Suprapubic skin (tissue), 4 donors: ENCODE results near the gene PTGER1. TPM values are rescaled to one million over a fixed set of nuclear protein-coding genes. Genes with fewer than 3 reads are reported as not detected.

Experiments
- DNase-seq, 2 donors: peaks; one replicate each; pipeline ENCODE4 v3.0.0-alpha.2; 2019; ENCODE audit warnings: low spot score in 2 of 2
- H3K27ac ChIP-seq: fragments of 200-600 bp; sonication (generic); one replicate; pipeline ENCODE4 v1.5.1; 2019
- H3K27me3 ChIP-seq: fragments of 200-600 bp; sonication (generic); one replicate; pipeline ENCODE4 v1.5.1; 2019
- H3K36me3 ChIP-seq: fragments of 200-600 bp; sonication (generic); one replicate; pipeline ENCODE4 v1.5.1; 2019
- H3K4me1 ChIP-seq: fragments of 200-600 bp; sonication (generic); one replicate; pipeline ENCODE4 v1.5.1; 2019
- H3K4me3 ChIP-seq: fragments of 200-600 bp; sonication (generic); one replicate; pipeline ENCODE4 v1.5.1; 2019; ENCODE audit warnings: mild to moderate bottlenecking
- H3K9me3 ChIP-seq: fragments of 200-600 bp; sonication (generic); one replicate; pipeline ENCODE4 v1.5.1; 2019
- CTCF ChIP-seq, 2 donors: fragments of 200-600 bp in 1 of 2; fragments of 450-650 bp in 1 of 2; sonication (generic) in 1 of 2; IDR thresholded peaks; one replicate each; pipeline ENCODE4 v1.5.1; 2016 to 2019; ENCODE audit warnings: antibody characterized with exemption in 2 of 2, mild to moderate bottlenecking in 1 of 2, moderate library complexity in 1 of 2
- EP300 ChIP-seq: sonication (generic); formaldehyde crosslinking; IDR thresholded peaks from one replicate; pipeline ENCODE4 v1.6.1; 2017; ENCODE audit warnings: antibody characterized with exemption
- POLR2A ChIP-seq, 2 donors: fragments of 450-650 bp; IDR thresholded peaks; one replicate each; pipeline ENCODE4 v1.6.1; 2017; ENCODE audit warnings: antibody characterized with exemption in 2 of 2, mild to moderate bottlenecking in 2 of 2, moderate library complexity in 2 of 2
- POLR2AphosphoS5 ChIP-seq, 3 donors: sonication (generic); formaldehyde crosslinking; IDR thresholded peaks; one replicate each; pipeline ENCODE4 v1.6.1; 2017; ENCODE audit warnings: antibody characterized with exemption in 3 of 3
- WGBS: methylation state at CpG from one replicate; pipeline ENCODE4 v1.1.5; 2018; 5-methylcytosine and 5-hydroxymethylcytosine counted together
- total RNA-seq, 4 donors: library from RNA; depleted of rRNA; stranded (reverse); fragments of >200 nt; gene quantifications; one replicate each; pipeline ENCODE4 v1.1.0, GENCODE V29; 2016

PTGER1 gene
- total RNA-seq: under 1 TPM in 1 of 4 donors, not detected in 3; 0.47 TPM

- DNase-seq: peak in 1 of 2 donors; percentile 62
- Histone ChIP-seq H3K27ac (no peak within 1 kb of the TSS), H3K4me3 (peak within 1 kb of the TSS; percentile 9), H3K27me3 (peaks cover 28% of the 10 kb centered on the region), H3K36me3 (peaks cover 35% of the 10 kb centered on the region), H3K4me1 (peaks cover 62% of the 10 kb centered on the region), H3K9me3 (no peaks in the 10 kb centered on the region)
- no CpG with 5 or more reads among the region's 33 CpGs for WGBS
- TF ChIP-seq CTCF (IDR thresholded peaks at IDR 0.05) (peak in 1 of 2 donors; percentile 59), POLR2A (IDR thresholded peaks at IDR 0.05) (no peak)
Observed at GRCh38 chr19:14475251-14476073, at the start of gene PTGER1. PTGER1 (minus strand) TSS chr19:14475354; CDS start chr19:14474320, 1,034 bp downstream.

- WGBS: 95% methylated on average over 4 of the region's 4 CpGs
- no peak for DNase-seq
- Histone ChIP-seq H3K9me3 (no peaks in the 10 kb centered on the region), H3K27me3 (no peaks in the 10 kb centered on the region), H3K4me3 (no peak overlapping the region), H3K4me1 (peaks cover 47% of the 10 kb centered on the region), H3K27ac (peak overlapping the region; percentile 83), H3K36me3 (peaks cover 9% of the 10 kb centered on the region)
- no peak for TF ChIP-seq POLR2AphosphoS5 (IDR thresholded peaks at IDR 0.05)
- no peak for TF ChIP-seq CTCF (IDR thresholded peaks at IDR 0.05)
- TF ChIP-seq EP300: no peak
Observed at GRCh38 chr19:14520543-14520942, 45.4 kb upstream of the PTGER1 start.

GRCh38 chr19:14519860-14520407, 44.8 kb upstream of the PTGER1 start:
- Histone ChIP-seq H3K4me3 (no peak overlapping the region), H3K36me3 (peaks cover 15% of the 10 kb centered on the region), H3K27ac (peak overlapping the region; percentile 83), H3K4me1 (peaks cover 47% of the 10 kb centered on the region), H3K9me3 (no peaks in the 10 kb centered on the region), H3K27me3 (no peaks in the 10 kb centered on the region)
- no peak for DNase-seq
- WGBS: 60% methylated on average over 2 of the region's 2 CpGs
- no peak for TF ChIP-seq POLR2A (IDR thresholded peaks at IDR 0.05)

GRCh38 chr19:14519245-14519859, 44.2 kb upstream of the PTGER1 start:
- 83% methylated on average over 22 of the region's 22 CpGs for WGBS
- Histone ChIP-seq H3K4me3 (peak overlapping the region; percentile 68), H3K4me1 (peaks cover 48% of the 10 kb centered on the region)

More at GRCh38 chr19:14519245-14519859, 44.2 kb upstream of the PTGER1 start:
- H3K27ac ChIP-seq: peak overlapping the region; percentile 83
- no peak for DNase-seq
- no peaks in the 10 kb centered on the region for H3K27me3 ChIP-seq
- TF ChIP-seq EP300 (no peak), CTCF (IDR thresholded peaks at IDR 0.05) (no peak), POLR2AphosphoS5 (IDR thresholded peaks at IDR 0.05) (no peak), POLR2A (IDR thresholded peaks at IDR 0.05) (no peak)
- peaks cover 21% of the 10 kb centered on the region for H3K36me3 ChIP-seq
- H3K9me3 ChIP-seq: no peaks in the 10 kb centered on the region
